ENCODE results near the gene PMEPA1.

The PMEPA1 gene

GRCh38 chr20:57693670-57694329, 16.0 kb downstream of the PMEPA1 start:
- no peak for DNase-seq (ENCODE audit: low read depth in 3 of 3)

DNA sequence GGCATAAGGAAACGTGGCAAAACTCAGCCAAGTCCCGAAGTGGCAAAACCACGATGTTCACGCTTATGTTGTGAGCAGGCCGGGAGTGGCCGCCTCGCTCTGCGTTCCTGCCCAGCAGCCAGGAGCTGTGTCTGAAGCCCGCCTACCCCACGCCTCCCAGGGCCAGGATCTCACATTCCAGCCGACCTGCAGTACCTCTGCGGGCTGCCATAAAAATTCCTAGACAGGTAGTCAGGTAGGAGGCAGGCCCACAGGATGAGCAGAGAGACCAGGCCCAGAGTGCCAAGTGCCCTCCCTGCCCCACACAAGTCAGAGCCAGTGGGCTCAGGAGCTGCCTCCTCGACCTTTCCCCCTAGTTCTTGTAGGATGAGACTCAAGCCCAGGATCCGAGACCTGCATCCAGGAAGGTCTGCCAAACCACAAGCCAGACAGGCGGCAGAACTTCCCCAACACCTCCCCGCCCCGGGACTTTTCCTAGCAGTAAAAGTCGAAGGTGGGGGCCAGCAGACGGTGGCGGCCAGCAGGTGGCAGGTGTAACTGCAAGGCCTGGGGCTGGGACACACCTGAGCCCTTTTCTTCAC, 16.7 kb downstream of the PMEPA1 start:
- no peak for DNase-seq (ENCODE audit: low read depth in 3 of 3)

DNA sequence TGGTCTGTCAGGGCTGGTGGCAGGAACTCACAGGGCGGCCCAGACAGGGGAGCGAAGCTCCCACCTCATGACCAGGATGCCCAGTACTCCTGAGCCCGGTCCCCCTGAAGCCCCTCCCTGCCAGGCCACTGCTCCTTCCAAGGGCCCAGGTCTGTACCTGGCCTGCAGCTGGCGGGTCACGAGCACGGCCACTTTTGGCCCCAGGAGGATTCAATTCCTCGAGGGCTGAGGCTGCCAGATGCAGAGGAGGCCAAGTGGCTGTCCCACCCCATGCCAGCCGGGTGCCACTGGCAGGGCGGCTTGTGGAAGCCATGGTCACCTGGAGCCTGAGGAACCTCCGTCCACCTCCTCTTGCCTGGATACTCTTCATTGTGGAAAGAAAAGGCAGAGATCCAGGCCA, 17.4 kb downstream of the PMEPA1 start:
- DNase-seq (ENCODE audit: low read depth in 3 of 3) = no peak

GRCh38 chr20:57691699-57692098, 18.1 kb downstream of the PMEPA1 start:
- DNase-seq (ENCODE audit: low read depth in 3 of 3) = no peak

DNA sequence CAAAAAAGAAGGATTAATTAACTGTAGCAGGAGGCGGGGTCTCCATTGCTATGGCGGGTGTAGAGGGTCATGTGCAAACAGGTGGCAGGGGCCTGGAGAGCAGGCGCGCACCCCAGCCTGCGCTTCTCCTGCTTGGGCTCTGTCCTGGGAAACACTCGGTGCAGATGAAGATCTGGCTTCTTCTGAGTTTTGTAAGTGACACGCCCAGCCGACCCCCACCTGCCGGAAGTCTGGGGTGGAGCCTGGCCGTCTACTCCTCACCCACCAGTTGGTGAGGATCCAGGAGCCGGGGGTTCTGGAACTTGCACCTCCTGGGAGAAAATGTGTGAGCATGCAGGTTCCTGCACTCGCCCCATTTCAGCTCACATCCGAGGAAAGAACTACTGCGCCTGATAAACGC, 19.3 kb downstream of the PMEPA1 start:
- no peak for DNase-seq (ENCODE audit: low read depth in 3 of 3)

- no peak for DNase-seq (ENCODE audit: low read depth in 3 of 3)
Observed at GRCh38 chr20:57689745-57690481, 19.9 kb downstream of the PMEPA1 start.

DNA sequence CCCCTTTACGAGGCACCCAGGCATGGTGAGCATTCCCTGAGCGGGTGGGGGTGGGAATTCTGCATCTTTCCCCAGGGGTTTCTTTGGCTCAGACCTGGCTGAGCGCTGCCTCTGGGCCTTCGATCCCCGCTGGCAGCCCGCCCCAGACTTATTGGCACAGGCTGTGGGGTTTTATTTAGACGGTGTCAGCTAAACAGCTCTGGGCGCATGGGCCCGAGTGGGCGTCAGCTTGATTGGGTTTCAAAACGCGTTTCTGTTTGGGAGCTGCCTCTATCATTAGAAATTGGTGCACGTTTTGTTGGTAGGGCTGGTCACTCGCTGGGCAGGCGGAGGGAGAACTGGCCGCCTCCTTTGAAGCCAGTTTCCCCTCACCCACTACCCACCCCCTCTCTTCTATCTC, 21.0 kb downstream of the PMEPA1 start:
- no peak for DNase-seq (ENCODE audit: low read depth in 3 of 3)

DNA sequence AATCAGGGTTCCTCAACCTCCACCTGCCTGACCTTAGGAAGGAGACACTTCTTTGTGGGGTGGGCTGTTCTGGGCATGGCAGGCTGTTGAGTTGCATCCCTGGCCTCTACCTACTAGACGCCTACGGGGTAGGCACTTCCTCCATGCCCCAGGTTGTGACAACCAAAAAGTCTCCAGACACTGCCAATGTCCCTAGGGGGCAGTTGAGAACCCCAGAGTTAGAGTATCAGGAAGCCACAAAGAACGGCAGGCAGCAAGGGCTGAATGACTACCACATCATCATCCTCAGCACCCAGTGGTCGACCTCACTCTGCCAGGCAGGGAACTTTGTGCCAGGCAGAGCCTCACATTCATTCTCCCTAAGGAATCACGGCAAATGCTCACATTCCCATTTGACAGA, 21.5 kb downstream of the PMEPA1 start:
- no peak for DNase-seq (ENCODE audit: low read depth in 3 of 3)

- DNase-seq (ENCODE audit: low read depth in 3 of 3) = no peak
Observed at GRCh38 chr20:57686931-57687652, 22.7 kb downstream of the PMEPA1 start.

- DNase-seq (ENCODE audit: low read depth in 3 of 3) = no peak
Observed at GRCh38 chr20:57685146-57685758, 24.6 kb downstream of the PMEPA1 start.

DNA sequence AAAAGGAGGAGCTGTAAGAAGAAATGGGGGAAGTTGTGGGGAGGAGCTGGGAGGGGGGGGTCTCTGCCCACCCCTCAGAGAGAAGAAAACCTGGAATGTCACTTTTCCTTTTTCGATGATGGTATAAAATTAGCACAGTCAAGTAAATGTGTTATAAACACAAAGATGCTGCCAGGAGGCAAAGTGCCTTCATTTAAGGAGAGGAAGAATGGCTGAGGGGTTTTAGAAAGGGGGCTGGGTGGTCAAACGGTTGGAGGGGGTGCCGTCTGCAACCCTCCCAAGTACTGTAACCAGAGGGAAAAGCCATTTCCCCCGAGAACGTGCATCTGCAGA, 25.0 kb downstream of the PMEPA1 start:
- no peak for DNase-seq (ENCODE audit: low read depth in 3 of 3)

- DNase-seq (ENCODE audit: low read depth in 3 of 3) = no peak
Observed at GRCh38 chr20:57683881-57684807, 25.7 kb downstream of the PMEPA1 start.

DNA sequence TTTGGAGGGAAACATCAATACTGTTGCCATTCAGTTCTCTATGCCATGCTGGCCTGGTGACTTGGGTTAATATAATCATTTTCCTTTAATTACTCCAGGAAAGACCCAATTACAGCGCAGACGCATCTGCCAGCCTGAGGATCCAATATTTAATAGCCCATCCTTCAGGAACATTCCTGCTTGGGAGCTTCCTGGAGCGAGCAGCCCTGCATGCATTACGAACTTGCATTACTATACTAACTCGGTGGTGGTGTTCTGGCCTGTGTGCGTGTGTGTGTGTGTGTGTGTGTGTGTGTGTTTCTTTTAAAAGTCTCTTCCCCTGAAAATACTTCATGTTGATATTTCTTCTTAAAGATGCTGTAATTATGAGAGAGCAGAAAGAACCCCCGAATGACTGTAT, 26.5 kb downstream of the PMEPA1 start:
- DNase-seq (ENCODE audit: low read depth in 3 of 3) = no peak

DNA sequence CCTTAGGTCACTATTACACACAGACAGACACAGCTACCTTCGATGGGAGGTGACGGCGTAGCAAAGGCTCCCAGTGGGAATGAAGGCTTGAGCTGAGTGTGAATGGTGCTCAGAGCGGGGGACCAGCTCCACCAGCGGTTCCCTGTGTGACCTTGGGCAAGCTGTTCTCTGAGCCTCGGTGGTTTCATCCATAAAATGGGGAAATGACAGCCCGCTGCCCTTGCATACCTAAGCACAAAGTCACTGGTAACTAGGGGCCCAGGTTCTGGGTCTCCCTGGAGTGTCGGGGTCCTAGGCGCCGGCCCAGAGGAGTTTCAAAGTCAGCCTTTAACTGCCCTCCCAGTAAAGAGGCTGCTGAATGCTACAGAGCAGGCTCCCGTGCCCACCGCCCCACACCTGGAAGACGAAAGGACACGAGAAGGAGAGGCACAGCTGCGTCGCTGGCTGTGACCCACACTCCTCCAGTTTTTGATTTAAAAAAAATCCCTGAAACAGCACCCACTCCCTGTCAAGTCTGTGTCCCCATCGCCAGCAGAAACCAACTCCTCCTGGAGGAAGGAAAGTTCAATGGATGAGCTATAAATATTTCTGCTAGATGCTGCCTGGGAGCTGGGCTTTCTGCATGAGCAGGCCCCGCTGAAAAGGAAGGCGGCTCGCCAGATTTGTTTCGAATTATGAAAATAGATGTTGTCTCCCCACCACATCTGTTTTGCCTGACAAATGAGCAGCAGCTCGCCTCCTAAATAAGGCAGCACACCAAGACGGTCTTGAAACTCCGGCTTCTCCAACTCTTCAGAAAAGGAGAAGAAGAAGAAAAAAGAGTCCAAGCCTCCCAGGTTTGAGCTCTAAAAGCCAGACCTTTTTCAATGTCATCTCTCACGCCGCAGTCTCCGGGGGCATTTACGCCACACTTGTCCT, 27.4 kb downstream of the PMEPA1 start:
- no peak for DNase-seq (ENCODE audit: low read depth in 3 of 3)

DNA sequence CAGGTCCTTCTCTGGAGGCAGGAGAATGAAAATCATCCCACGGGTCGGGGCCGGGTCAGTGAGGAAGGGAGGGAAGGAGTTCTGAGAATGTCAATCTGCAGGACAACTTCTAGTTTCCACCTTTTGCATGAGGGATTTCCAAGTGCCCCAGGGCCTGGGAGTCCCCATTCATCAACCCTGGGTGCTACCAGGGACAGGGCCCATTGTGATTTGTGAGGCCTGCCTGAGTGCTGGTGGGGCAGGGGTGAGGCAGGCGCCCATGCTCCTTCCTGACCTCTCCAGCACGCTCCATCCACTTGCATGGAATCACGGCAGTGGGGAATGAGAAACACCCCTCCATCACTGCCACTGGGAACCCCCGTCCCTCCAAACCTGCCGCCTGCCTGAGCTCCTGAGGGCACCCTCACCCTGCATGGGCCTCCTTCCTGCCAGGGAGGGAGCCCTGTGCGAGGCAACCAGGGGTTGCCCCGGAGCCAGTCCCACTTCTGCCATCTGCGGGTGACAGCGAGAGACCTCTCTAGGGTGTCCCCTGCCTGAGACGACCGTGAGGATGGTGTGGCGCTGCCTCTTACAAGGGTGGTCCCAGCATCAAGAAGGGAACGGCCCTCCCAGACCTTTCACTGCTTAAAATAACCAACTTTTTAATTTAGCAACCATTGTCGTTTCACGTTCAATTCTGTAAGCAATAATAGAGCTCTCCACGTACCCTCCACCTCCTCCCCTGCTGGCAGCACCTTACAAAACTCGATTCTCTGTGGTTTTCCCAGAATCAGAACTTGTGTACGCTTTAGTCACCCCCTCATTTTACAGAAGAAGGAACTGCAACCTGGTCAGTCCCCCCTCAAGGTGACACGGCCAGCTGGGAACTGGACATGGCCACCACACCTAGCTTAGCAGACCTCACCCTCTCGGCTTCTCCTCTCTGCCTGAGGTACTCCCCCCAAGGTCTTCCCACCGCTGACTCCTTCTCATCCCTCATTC, 28.6 kb downstream of the PMEPA1 start:
- no peak for DNase-seq (ENCODE audit: low read depth in 3 of 3)

- DNase-seq (ENCODE audit: low read depth in 3 of 3) = no peak
Observed at GRCh38 chr20:57680131-57680716, 29.6 kb downstream of the PMEPA1 start.

DNA sequence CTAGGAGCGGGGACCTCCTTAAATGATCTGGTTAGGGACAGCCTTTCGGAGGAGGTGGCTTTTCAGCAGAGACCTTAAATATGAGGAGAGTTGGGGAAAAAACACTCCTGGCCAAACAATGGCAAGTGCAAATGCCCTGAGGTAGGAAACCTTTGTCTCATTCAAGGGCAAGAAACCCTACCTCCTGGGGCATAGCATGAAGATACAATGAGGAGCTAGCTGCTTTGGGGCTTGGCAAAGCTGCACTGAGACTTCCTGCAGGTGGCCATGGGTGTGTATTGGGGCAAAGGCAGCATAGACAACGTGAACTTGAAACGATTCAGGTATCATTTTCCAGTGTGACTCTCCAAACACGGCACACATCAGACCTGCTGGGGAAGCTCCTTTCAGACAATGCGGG, 30.7 kb downstream of the PMEPA1 start:
- DNase-seq (ENCODE audit: low read depth in 3 of 3) = no peak

- no peak for DNase-seq (ENCODE audit: low read depth in 3 of 3)
Observed at GRCh38 chr20:57678340-57678739, 31.5 kb downstream of the PMEPA1 start.

- no peak for DNase-seq (ENCODE audit: low read depth in 3 of 3)
Observed at GRCh38 chr20:57677584-57677982, 32.2 kb downstream of the PMEPA1 start.
